Dedifferentiated amniotic fluid mesenchymal stem cell (primary cell): ENCODE data around the gene TOP2B.

Experiments used
- DNase-seq: peaks from one replicate; pipeline ENCODE4 v3.0.0-alpha.2; 2016; ENCODE audit errors: extremely low spot score

TOP2B gene

GRCh38 chr3:25664812-25665314 is at the start of gene TOP2B:
Gene TOP2B, minus strand, starts transcription at chr3:25664907. Its CDS starts 610 bp downstream, at chr3:25664297.
- peak; percentile 95 for DNase-seq

GRCh38 chr3:25713341-25713985 is 48.8 kb upstream of the TOP2B start:
- DNase-seq: no peak

GRCh38 chr3:25711090-25711489 is 46.4 kb upstream of the TOP2B start:
- no peak for DNase-seq

GRCh38 chr3:25708036-25708435 is 43.3 kb upstream of the TOP2B start:
- no peak for DNase-seq

- DNase-seq: no peak
These were observed 42.7 kb upstream of the TOP2B start for GRCh38 chr3:25707268-25707926.

GRCh38 chr3:25706213-25706612 is 41.5 kb upstream of the TOP2B start:
- DNase-seq: no peak

- DNase-seq: no peak
These were observed 32.8 kb upstream of the TOP2B start for GRCh38 chr3:25697553-25697952.

- DNase-seq: no peak
These were observed 31.2 kb upstream of the TOP2B start for GRCh38 chr3:25695731-25696420.

GRCh38 chr3:25693238-25693637 is 28.5 kb upstream of the TOP2B start:
- DNase-seq: no peak

- no peak for DNase-seq
These were observed 27.6 kb upstream of the TOP2B start for GRCh38 chr3:25692341-25692740.

- DNase-seq: no peak
These were observed 26.2 kb upstream of the TOP2B start for GRCh38 chr3:25690768-25691533.

GRCh38 chr3:25689226-25689625 is 24.5 kb upstream of the TOP2B start:
- DNase-seq: no peak

- DNase-seq: no peak
These were observed 23.0 kb upstream of the TOP2B start for GRCh38 chr3:25687742-25688141.

- DNase-seq: no peak
These were observed 22.1 kb upstream of the TOP2B start for GRCh38 chr3:25686766-25687165.

GRCh38 chr3:25683882-25684281 is 19.2 kb upstream of the TOP2B start:
- no peak for DNase-seq

- DNase-seq: no peak
These were observed 18.7 kb upstream of the TOP2B start for GRCh38 chr3:25683410-25683809.

GRCh38 chr3:25679642-25680302 is 15.1 kb upstream of the TOP2B start:
- DNase-seq: no peak

GRCh38 chr3:25679166-25679565 is 14.5 kb upstream of the TOP2B start:
- no peak for DNase-seq

- DNase-seq: no peak
These were observed 13.9 kb upstream of the TOP2B start for GRCh38 chr3:25678581-25678980.

- no peak for DNase-seq
These were observed 12.4 kb upstream of the TOP2B start for GRCh38 chr3:25677121-25677520.

GRCh38 chr3:25674670-25675069 is 10.0 kb upstream of the TOP2B start:
- DNase-seq: no peak
